Astrocyte (in vitro differentiated cells and primary cell): ENCODE measurements around the gene PHKA1. TPM values are rescaled to one million over a fixed set of nuclear protein-coding genes. Genes with fewer than 3 reads are reported as not detected.

ENCODE experiments used
- DNase-seq: peaks from one replicate; pipeline ENCODE4 v3.0.0-alpha.2; 2010; ENCODE audit warnings: low read depth
- FAIRE-seq: peaks from 2 replicates; lab custom pipeline; 2011; peaks lifted over from hg19 to GRCh38; lab: Jason Lieb, UNC
- H2AFZ ChIP-seq: 2 replicates; pipeline ENCODE4 v1.6.0; 2012; ENCODE audit warnings: low read depth, low read length, inconsistent platforms
- H3K27ac ChIP-seq: 2 replicates; pipeline ENCODE4 v1.5.1; 2011; ENCODE audit warnings: low read depth, low read length, inconsistent platforms
- H3K27me3 ChIP-seq: 2 replicates; pipeline ENCODE4 v1.6.0; 2011; ENCODE audit warnings: low read length, inconsistent platforms; ENCODE audit not compliant: insufficient read depth
- H3K36me3 ChIP-seq: 2 replicates; pipeline ENCODE4 v1.5.1; 2011; ENCODE audit warnings: low read length, inconsistent platforms; ENCODE audit not compliant: insufficient read depth
- H3K4me1 ChIP-seq: 2 replicates; pipeline ENCODE4 v1.5.1; 2011; ENCODE audit warnings: low read length, inconsistent platforms; ENCODE audit not compliant: insufficient read depth
- H3K4me2 ChIP-seq: 2 replicates; pipeline ENCODE4 v1.6.0; 2012; ENCODE audit warnings: low read length, inconsistent platforms
- H3K4me3 ChIP-seq: 2 replicates; pipeline ENCODE4 v1.5.1; 2011; ENCODE audit warnings: low read depth, mild to moderate bottlenecking, low read length, inconsistent platforms; ENCODE audit not compliant: insufficient read depth
- H3K79me2 ChIP-seq: 2 replicates; pipeline ENCODE4 v1.6.0; 2012; ENCODE audit warnings: mild to moderate bottlenecking, low read length, inconsistent platforms; ENCODE audit not compliant: insufficient read depth
- H3K9ac ChIP-seq: 2 replicates; pipeline ENCODE4 v1.6.0; 2012; ENCODE audit warnings: mild to moderate bottlenecking, low read length, inconsistent platforms
- H3K9me3 ChIP-seq: 2 replicates; pipeline ENCODE4 v1.5.1; 2012; ENCODE audit warnings: low read depth, mild to moderate bottlenecking, low read length, inconsistent platforms; ENCODE audit not compliant: insufficient read depth
- H4K20me1 ChIP-seq: 2 replicates; pipeline ENCODE4 v1.6.0; 2012; ENCODE audit warnings: low read length, inconsistent platforms; ENCODE audit not compliant: insufficient read depth
- H3K27ac Mint-ChIP-seq: one replicate; pipeline ENCODE4 v1.8.0; 2021; ENCODE audit warnings: mild to moderate bottlenecking, mixed read lengths; ENCODE audit not compliant: unreplicated experiment
- H3K27me3 Mint-ChIP-seq: one replicate; pipeline ENCODE4 v1.8.0; 2021; ENCODE audit warnings: low read depth, mixed read lengths; ENCODE audit not compliant: unreplicated experiment
- H3K36me3 Mint-ChIP-seq: one replicate; pipeline ENCODE4 v1.8.0; 2021; ENCODE audit warnings: low read depth, mixed read lengths; ENCODE audit not compliant: unreplicated experiment
- H3K4me1 Mint-ChIP-seq: one replicate; pipeline ENCODE4 v1.8.0; 2021; ENCODE audit warnings: low read depth, mixed read lengths; ENCODE audit not compliant: unreplicated experiment
- H3K4me3 Mint-ChIP-seq: one replicate; pipeline ENCODE4 v1.8.0; 2021; ENCODE audit warnings: mild to moderate bottlenecking, moderate library complexity, mixed read lengths; ENCODE audit not compliant: unreplicated experiment
- H3K9me3 Mint-ChIP-seq: one replicate; pipeline ENCODE4 v1.8.0; 2021; ENCODE audit warnings: mild to moderate bottlenecking, mixed read lengths; ENCODE audit not compliant: unreplicated experiment
- CTCF ChIP-seq: IDR thresholded peaks from 2 replicates; pipeline ENCODE4 v1.5.1; 2011; ENCODE audit warnings: low read depth, mild to moderate bottlenecking, inconsistent platforms, low read length, moderate library complexity; ENCODE audit not compliant: insufficient read depth
- EZH2 ChIP-seq: IDR thresholded peaks from 2 replicates; pipeline ENCODE4 v1.6.1; 2012; ENCODE audit warnings: mild to moderate bottlenecking, low read length, inconsistent platforms; ENCODE audit not compliant: insufficient read depth
- total RNA-seq: library from RNA; stranded (reverse); gene quantifications from 2 replicates; pipeline ENCODE4 v1.2.1, GENCODE V29; 2021

Gene PHKA1
- total RNA-seq, 1 donor from 2014 or later = 7.5 TPM

DNA sequence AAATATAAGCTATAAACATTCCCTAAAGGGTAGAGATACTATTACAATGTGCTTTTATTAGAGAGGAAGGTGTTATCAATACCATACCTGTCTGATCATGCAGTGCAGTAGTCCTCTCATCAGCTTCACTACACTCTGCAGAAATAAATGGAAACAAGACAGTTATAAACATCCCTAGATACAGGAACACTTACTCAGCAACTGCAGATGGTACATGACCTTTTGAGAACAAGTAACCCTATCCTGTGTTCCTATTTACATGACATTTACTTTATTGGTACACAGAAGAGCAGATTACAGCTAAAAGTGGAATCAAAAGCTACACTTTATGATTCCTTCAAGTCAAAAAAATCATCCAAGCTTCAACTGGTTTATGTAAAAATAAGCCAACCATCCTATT is 9.0 kb downstream of the PHKA1 start:
- TF ChIP-seq EZH2 (no peak), CTCF (no peak)
- Histone ChIP-seq H3K36me3 (no peaks in the 10 kb centered on the region), H2AFZ (no peak overlapping the region), H4K20me1 (no peaks in the 10 kb centered on the region), H3K9ac (no peak overlapping the region), H3K27me3 (no peaks in the 10 kb centered on the region), H3K4me3 (no peak overlapping the region), H3K4me2 (no peak overlapping the region), H3K9me3 (no peaks in the 10 kb centered on the region), H3K79me2 (no peaks in the 10 kb centered on the region), H3K4me1 (no peaks in the 10 kb centered on the region), H3K27ac (no peak overlapping the region)
- Mint-ChIP-seq H3K4me1 (no peaks in the 10 kb centered on the region), H3K9me3 (no peaks in the 10 kb centered on the region), H3K36me3 (no peaks in the 10 kb centered on the region), H3K4me3 (no peak overlapping the region), H3K27ac (no peak overlapping the region), H3K27me3 (no peaks in the 10 kb centered on the region)
- FAIRE-seq = peak; percentile 96
- DNase-seq = no peak

DNA sequence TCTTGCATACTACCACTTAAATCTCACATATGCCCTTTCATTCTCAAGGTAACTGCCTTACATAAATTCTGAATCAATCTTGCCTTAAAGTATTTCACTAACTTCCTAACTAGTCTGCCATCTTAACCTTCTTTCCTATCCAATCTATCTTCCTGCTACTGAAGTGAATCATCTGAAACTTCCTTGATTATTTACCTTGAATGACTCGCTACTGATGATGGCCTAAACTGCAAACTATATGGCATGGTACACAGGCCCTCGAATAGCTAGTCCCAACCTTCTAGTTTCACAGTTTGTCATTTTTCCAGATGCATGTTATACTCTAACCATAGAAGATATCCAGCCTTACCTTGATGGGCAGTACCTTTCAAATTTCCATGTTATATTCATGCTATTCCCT is 19.9 kb downstream of the PHKA1 start:
- Histone ChIP-seq H3K79me2 (no peaks in the 10 kb centered on the region), H3K9ac (no peak overlapping the region), H3K4me1 (no peaks in the 10 kb centered on the region), H3K36me3 (no peaks in the 10 kb centered on the region), H2AFZ (no peak overlapping the region), H3K27ac (no peak overlapping the region), H3K4me2 (no peak overlapping the region), H3K4me3 (no peak overlapping the region), H3K9me3 (no peaks in the 10 kb centered on the region), H3K27me3 (no peaks in the 10 kb centered on the region), H4K20me1 (no peaks in the 10 kb centered on the region)
- no peaks in the 10 kb centered on the region for H3K4me1 Mint-ChIP-seq
- H3K9me3 Mint-ChIP-seq = peaks cover 1% of the 10 kb centered on the region
- H3K4me3 Mint-ChIP-seq = no peak overlapping the region
- DNase-seq (no peak), FAIRE-seq (peak; percentile 90)
- no peak overlapping the region for H3K27ac Mint-ChIP-seq
- no peaks in the 10 kb centered on the region for H3K36me3 Mint-ChIP-seq
- TF ChIP-seq EZH2 (no peak), CTCF (no peak)
- no peaks in the 10 kb centered on the region for H3K27me3 Mint-ChIP-seq

DNA sequence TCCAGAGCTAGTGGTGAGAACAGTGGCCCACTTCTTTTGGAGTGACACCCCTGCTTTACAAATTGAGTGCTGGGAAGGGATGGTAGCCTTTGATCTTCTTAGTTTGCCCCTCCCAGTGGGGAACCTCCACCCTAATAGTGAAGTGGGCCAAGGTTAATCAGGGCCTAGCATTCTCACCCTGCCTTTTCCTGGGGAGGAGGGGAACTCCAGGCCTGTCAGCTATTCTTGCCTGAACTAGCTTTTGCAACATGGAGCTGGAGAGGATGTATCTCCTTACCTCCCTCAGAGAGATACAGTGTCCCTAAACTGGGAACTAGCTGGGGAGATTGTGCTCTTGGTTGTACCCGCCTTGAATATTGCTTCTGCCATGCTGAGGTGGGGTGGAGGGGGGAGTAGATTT is 20.6 kb downstream of the PHKA1 start:
- FAIRE-seq (no peak), DNase-seq (no peak)
- Mint-ChIP-seq H3K27ac (no peak overlapping the region), H3K36me3 (no peaks in the 10 kb centered on the region), H3K4me3 (no peak overlapping the region), H3K4me1 (no peaks in the 10 kb centered on the region), H3K9me3 (peaks cover 1% of the 10 kb centered on the region), H3K27me3 (no peaks in the 10 kb centered on the region)
- Histone ChIP-seq H3K4me3 (no peak overlapping the region), H3K27ac (no peak overlapping the region), H4K20me1 (no peaks in the 10 kb centered on the region), H3K4me1 (no peaks in the 10 kb centered on the region), H3K9me3 (no peaks in the 10 kb centered on the region), H2AFZ (no peak overlapping the region), H3K79me2 (no peaks in the 10 kb centered on the region), H3K4me2 (no peak overlapping the region), H3K36me3 (no peaks in the 10 kb centered on the region), H3K9ac (no peak overlapping the region), H3K27me3 (no peaks in the 10 kb centered on the region)
- TF ChIP-seq CTCF (no peak), EZH2 (no peak)
